Stimulated activated CD8-positive, alpha-beta memory T cell treated with anti-CD3 and anti-CD28 coated beads, Interleukin-12 subunit alpha, Interleukin-12 subunit beta, amount 100 ng/mL, for 24 hours (primary cell): ENCODE results near the gene C4B.

ENCODE experiments used
- DNase-seq: peaks from one replicate; pipeline ENCODE4 v3.0.0-alpha.2; 2020; ENCODE audit errors: extremely low read depth

Gene C4B

GRCh38 chr6:32081168-32081990 lies 66.8 kb downstream of the C4B start:
- DNase-seq: no peak

- no peak for DNase-seq
Observed at GRCh38 chr6:32082478-32082877, 67.9 kb downstream of the C4B start.

- no peak for DNase-seq
Observed at GRCh38 chr6:32082935-32083334, 68.3 kb downstream of the C4B start.

- DNase-seq: no peak
Observed at GRCh38 chr6:32083812-32084768, 69.5 kb downstream of the C4B start.

GRCh38 chr6:32084780-32085179 lies 70.2 kb downstream of the C4B start:
- DNase-seq: no peak
